Loucy (cell line): ENCODE measurements around the gene FANCI.

Source experiments
- CTCF ChIP-seq: fragments of 200-600 bp; sonication (generic); conservative IDR thresholded peaks from 2 replicates; pipeline ENCODE4 v1.5.1; 2014; ENCODE audit warnings: mild to moderate bottlenecking, antibody characterized with exemption, low read length
- EZH2phosphoT487 ChIP-seq: fragments of 200-600 bp; IDR thresholded peaks from 2 replicates; pipeline ENCODE4 v1.6.1; 2018; ENCODE audit warnings: antibody characterized with exemption, mild to moderate bottlenecking, moderate library complexity, borderline replicate concordance

GRCh38 chr15:89317186-89317720, 73.5 kb downstream of the FANCI start:
- TF ChIP-seq CTCF (no peak), EZH2phosphoT487 (no peak)
